ENCODE results near the gene BTBD9. TPM values are rescaled to one million over a fixed set of nuclear protein-coding genes. Genes with fewer than 3 reads are reported as not detected.

BTBD9 gene
- total RNA-seq, 1 donor from 2014 or later = 9.9 TPM

DNA sequence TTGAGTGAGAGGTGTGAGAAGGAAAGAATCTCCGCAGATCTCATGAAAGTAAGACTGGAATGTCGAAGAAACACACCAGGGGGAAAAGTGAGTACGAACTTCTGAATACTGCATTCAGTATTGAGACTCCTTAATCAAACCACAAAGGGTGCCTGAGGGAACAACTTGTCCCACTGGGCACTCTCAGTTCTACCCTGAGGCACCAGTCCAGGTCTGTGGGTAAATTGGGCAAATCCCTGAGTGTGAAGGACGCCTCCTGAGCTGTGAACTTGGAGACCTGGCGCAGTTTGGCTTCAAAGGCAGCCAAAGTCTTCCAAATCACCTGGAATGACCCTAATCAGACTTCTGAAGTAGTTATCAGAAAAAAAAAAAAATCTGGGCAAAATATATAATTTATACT lies 329.7 kb downstream of the BTBD9 start:
- H3K27me3 ChIP-seq = no peaks in the 10 kb centered on the region
- H3K4me3 ChIP-seq = no peak overlapping the region
- no peak for DNase-seq (ENCODE audit: low spot score in 2 of 2)
- H3K27ac ChIP-seq = no peak overlapping the region
- intact Hi-C loops (cut with DNase I) = no loop called here
- H3K4me1 ChIP-seq = no peaks in the 10 kb centered on the region
- no peaks in the 10 kb centered on the region for H3K9me3 ChIP-seq
- no peaks in the 10 kb centered on the region for H3K36me3 ChIP-seq
- TF ChIP-seq, protein P1, sequence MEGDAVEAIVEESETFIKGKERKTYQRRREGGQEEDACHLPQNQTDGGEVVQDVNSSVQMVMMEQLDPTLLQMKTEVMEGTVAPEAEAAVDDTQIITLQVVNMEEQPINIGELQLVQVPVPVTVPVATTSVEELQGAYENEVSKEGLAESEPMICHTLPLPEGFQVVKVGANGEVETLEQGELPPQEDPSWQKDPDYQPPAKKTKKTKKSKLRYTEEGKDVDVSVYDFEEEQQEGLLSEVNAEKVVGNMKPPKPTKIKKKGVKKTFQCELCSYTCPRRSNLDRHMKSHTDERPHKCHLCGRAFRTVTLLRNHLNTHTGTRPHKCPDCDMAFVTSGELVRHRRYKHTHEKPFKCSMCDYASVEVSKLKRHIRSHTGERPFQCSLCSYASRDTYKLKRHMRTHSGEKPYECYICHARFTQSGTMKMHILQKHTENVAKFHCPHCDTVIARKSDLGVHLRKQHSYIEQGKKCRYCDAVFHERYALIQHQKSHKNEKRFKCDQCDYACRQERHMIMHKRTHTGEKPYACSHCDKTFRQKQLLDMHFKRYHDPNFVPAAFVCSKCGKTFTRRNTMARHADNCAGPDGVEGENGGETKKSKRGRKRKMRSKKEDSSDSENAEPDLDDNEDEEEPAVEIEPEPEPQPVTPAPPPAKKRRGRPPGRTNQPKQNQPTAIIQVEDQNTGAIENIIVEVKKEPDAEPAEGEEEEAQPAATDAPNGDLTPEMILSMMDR (IDR thresholded peaks at IDR 0.05) = no peak

DNA sequence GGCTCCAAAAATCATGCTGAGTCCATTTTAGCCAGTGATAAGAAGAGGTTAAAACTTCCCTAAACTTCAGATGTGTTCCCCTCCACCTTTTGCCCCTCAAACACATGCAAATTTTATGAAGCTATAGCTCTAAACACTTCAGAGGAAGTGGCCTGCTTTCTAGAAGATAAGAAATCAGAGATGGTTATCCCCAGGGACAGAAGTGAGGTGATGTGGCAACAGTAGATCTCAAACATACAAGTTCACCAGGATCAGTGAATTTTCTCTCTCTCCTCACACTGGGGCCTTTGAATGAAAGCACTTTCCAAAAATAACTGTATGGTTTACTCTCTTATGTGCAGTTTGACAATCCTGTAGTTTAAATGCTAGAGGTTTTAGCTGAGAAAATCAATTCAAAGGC lies 332.0 kb downstream of the BTBD9 start:
- TF ChIP-seq, protein P1 (IDR thresholded peaks at IDR 0.05) = no peak
- Histone ChIP-seq H3K27me3 (no peaks in the 10 kb centered on the region), H3K4me3 (no peak overlapping the region), H3K9me3 (no peaks in the 10 kb centered on the region), H3K4me1 (no peaks in the 10 kb centered on the region), H3K36me3 (no peaks in the 10 kb centered on the region), H3K27ac (no peak overlapping the region)
- intact Hi-C loops (cut with DNase I) = no loop called here
- no peak for DNase-seq (ENCODE audit: low spot score in 2 of 2)

DNA sequence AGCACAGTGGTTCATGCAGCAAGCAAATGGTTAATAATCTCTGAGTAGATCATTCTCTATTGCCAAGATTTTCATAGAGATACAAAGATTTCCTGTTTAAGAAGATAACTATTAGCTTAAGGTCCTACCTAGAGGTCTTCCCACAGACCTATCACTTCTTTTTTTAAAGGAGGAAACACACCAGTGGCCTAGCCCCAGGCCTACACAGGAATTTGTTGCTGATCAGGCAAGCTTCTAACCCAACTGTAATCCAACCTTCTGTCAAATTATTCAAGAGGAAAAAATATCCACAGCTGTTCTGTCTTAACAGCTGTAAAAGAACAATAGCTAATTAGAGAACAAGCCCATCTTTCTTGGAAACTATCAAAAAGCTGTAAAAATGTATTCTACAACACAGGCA lies 332.8 kb downstream of the BTBD9 start:
- intact Hi-C loops (cut with DNase I) = no loop called here
- Histone ChIP-seq H3K27ac (no peak overlapping the region), H3K4me3 (no peak overlapping the region), H3K36me3 (no peaks in the 10 kb centered on the region), H3K27me3 (no peaks in the 10 kb centered on the region), H3K9me3 (no peaks in the 10 kb centered on the region), H3K4me1 (no peaks in the 10 kb centered on the region)
- no peak for DNase-seq (ENCODE audit: low spot score in 2 of 2)
- TF ChIP-seq, protein P1 (IDR thresholded peaks at IDR 0.05) = no peak

DNA sequence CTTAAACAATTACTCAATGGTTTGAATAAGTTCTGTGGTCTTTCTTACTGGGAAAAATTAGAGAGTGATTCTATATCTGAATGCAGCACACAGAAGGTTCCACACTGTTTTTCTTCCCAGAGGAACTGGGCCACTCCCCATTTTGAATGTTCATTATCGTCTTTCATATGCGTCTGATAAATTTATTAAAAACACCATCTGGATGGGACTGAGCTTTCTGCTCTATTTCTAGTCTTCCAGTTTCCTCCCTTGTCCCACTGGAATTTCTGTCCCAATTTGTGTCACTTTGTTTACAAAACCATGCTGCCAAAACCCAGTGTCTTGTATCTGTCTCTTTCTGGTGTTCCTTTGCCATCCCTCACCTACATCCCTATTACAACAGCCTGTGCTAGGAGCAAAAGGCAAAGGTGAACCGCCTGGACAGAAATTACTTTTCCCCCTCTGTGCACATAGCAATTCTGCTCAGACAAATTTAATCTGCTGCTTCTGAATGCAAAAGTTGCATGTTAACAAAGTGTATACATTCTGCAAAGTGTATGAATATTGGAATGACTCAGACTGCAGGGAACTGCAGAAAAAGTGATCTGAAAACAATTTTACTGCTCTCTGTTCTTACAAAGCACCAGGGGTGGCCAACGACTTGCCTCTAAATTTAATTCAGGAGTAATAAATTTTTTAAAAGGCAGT lies 333.6 kb downstream of the BTBD9 start:
- no peak for DNase-seq (ENCODE audit: low spot score in 2 of 2)

DNA sequence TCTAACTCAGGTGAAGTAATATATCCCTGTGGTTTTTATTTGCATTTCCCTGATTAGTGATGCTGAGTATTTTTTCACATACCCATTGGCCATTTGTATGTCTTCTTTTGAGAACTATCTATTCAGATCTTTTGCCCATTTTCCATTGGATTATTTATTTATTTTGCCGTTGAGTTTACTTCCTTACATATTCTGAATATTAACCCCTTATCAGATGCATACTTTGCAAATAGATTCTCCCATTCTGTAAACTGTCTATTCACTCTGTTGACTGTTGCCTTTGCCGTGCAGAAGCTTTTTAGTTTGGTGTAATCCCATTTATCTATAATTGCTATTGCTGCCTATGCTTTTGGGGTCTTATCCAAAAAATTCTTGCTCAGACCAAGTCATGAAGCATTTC lies 336.9 kb downstream of the BTBD9 start:
- no peak overlapping the region for H3K4me3 ChIP-seq
- TF ChIP-seq, protein P1 (IDR thresholded peaks at IDR 0.05) = no peak
- DNase-seq (ENCODE audit: low spot score in 2 of 2) = no peak
- no peaks in the 10 kb centered on the region for H3K27me3 ChIP-seq
- no peak overlapping the region for H3K27ac ChIP-seq
- H3K9me3 ChIP-seq = peaks cover 0 to 2% of the 10 kb centered on the region in 2 donors
- no peaks in the 10 kb centered on the region for H3K4me1 ChIP-seq
- H3K36me3 ChIP-seq = no peaks in the 10 kb centered on the region
- intact Hi-C loops (cut with DNase I) = no loop called here

More for the DNA sequence above, 333.6 kb downstream of the BTBD9 start:
- H3K36me3 ChIP-seq = no peaks in the 10 kb centered on the region
- no peak overlapping the region for H3K27ac ChIP-seq
- no peaks in the 10 kb centered on the region for H3K27me3 ChIP-seq
- TF ChIP-seq, protein P1 (IDR thresholded peaks at IDR 0.05) = no peak
- H3K4me3 ChIP-seq = no peak overlapping the region
- H3K4me1 ChIP-seq = no peaks in the 10 kb centered on the region
- intact Hi-C loops (cut with DNase I) = no loop called here
- no peaks in the 10 kb centered on the region for H3K9me3 ChIP-seq

DNA sequence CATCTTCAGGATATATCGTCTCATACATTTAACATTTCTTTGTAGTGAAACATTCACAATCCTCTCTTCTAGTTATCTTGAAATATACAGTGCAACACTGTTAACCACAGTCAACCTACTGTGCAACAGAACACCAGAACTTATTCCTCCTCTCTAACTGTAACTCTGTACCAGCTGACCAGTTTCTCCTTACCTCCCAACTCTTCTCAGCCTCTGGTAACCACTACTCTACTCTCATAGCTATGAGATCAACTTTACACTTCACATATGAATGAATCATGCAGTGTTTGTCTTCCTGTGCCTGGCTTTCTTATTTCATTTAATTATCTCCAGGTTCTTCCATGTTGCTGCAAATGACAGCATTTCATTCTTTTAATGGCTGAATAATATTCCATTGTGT lies 337.6 kb downstream of the BTBD9 start:
- H3K9me3 ChIP-seq = peaks cover 0 to 2% of the 10 kb centered on the region in 2 donors
- TF ChIP-seq, protein P1 (IDR thresholded peaks at IDR 0.05) = no peak
- intact Hi-C loops (cut with DNase I) = no loop called here

More for the DNA sequence above, 337.6 kb downstream of the BTBD9 start:
- no peak overlapping the region for H3K4me3 ChIP-seq
- H3K27ac ChIP-seq = no peak overlapping the region
- H3K36me3 ChIP-seq = no peaks in the 10 kb centered on the region
- no peaks in the 10 kb centered on the region for H3K4me1 ChIP-seq
- no peak for DNase-seq (ENCODE audit: low spot score in 2 of 2)
- no peaks in the 10 kb centered on the region for H3K27me3 ChIP-seq

Measured in ascending aorta (tissue), 2 donors.